Stimulated activated memory B cell treated with anti-CD40 and anti-IgM and Interleukin-4, amounts not matched to agents 10 μg/mL and 1 μg/mL and 100 μg/mL, for 72 hours (primary cell): ENCODE results near the gene PHF10.

Source experiments
- ATAC-seq: fragments of 150-1000 bp; cut with Tn5 transposase; 2 replicates; pipeline ENCODE4 v1.10.0; 2021
- H3K27ac Mint-ChIP-seq: one replicate; pipeline ENCODE4 v1.8.0; 2022; ENCODE audit warnings: mild to moderate bottlenecking, mixed read lengths
- H3K27me3 Mint-ChIP-seq: one replicate; pipeline ENCODE4 v1.8.0; 2022; ENCODE audit warnings: mixed read lengths
- H3K36me3 Mint-ChIP-seq: one replicate; pipeline ENCODE4 v1.8.0; 2022; ENCODE audit warnings: mixed read lengths
- H3K4me1 Mint-ChIP-seq: one replicate; pipeline ENCODE4 v1.8.0; 2022; ENCODE audit warnings: mixed read lengths
- H3K4me3 Mint-ChIP-seq: one replicate; pipeline ENCODE4 v1.8.0; 2022; ENCODE audit warnings: mild to moderate bottlenecking, moderate library complexity, mixed read lengths
- H3K9me3 Mint-ChIP-seq: one replicate; pipeline ENCODE4 v1.8.0; 2022; ENCODE audit warnings: mixed read lengths

PHF10 gene

GRCh38 chr6:169669147-169669546, 55.2 kb downstream of the PHF10 start:
- Mint-ChIP-seq H3K27me3 (no peaks in the 10 kb centered on the region), H3K27ac (no peak overlapping the region), H3K4me1 (no peaks in the 10 kb centered on the region), H3K36me3 (peaks cover 58% of the 10 kb centered on the region), H3K9me3 (no peaks in the 10 kb centered on the region), H3K4me3 (no peak overlapping the region)
- no peak for ATAC-seq

- Mint-ChIP-seq H3K27ac (no peak overlapping the region), H3K9me3 (no peaks in the 10 kb centered on the region), H3K36me3 (peaks cover 58% of the 10 kb centered on the region), H3K4me1 (no peaks in the 10 kb centered on the region), H3K4me3 (no peak overlapping the region), H3K27me3 (no peaks in the 10 kb centered on the region)
- no peak for ATAC-seq
Measured at GRCh38 chr6:169668203-169668847, 56.0 kb downstream of the PHF10 start.

- Mint-ChIP-seq H3K9me3 (no peaks in the 10 kb centered on the region), H3K36me3 (peaks cover 58% of the 10 kb centered on the region), H3K4me1 (no peaks in the 10 kb centered on the region), H3K27ac (no peak overlapping the region), H3K4me3 (no peak overlapping the region), H3K27me3 (no peaks in the 10 kb centered on the region)
- ATAC-seq: no peak
Measured at GRCh38 chr6:169667716-169668115, 56.6 kb downstream of the PHF10 start.

GRCh38 chr6:169666441-169666840, 57.9 kb downstream of the PHF10 start:
- ATAC-seq: no peak
- H3K36me3 Mint-ChIP-seq: peaks cover 51% of the 10 kb centered on the region
- no peaks in the 10 kb centered on the region for H3K27me3 Mint-ChIP-seq
- H3K4me3 Mint-ChIP-seq: no peak overlapping the region
- H3K9me3 Mint-ChIP-seq: no peaks in the 10 kb centered on the region
- no peaks in the 10 kb centered on the region for H3K4me1 Mint-ChIP-seq
- H3K27ac Mint-ChIP-seq: no peak overlapping the region

- no peak for ATAC-seq
- Mint-ChIP-seq H3K36me3 (peaks cover 47% of the 10 kb centered on the region), H3K4me3 (no peak overlapping the region), H3K9me3 (no peaks in the 10 kb centered on the region), H3K27me3 (no peaks in the 10 kb centered on the region), H3K4me1 (no peaks in the 10 kb centered on the region), H3K27ac (no peak overlapping the region)
Measured at GRCh38 chr6:169665289-169665688, 59.0 kb downstream of the PHF10 start.

GRCh38 chr6:169664227-169664626, 60.1 kb downstream of the PHF10 start:
- no peak overlapping the region for H3K27ac Mint-ChIP-seq
- H3K4me3 Mint-ChIP-seq: no peak overlapping the region
- no peaks in the 10 kb centered on the region for H3K9me3 Mint-ChIP-seq
- ATAC-seq: no peak
- H3K27me3 Mint-ChIP-seq: no peaks in the 10 kb centered on the region
- H3K36me3 Mint-ChIP-seq: peaks cover 50% of the 10 kb centered on the region
- H3K4me1 Mint-ChIP-seq: no peaks in the 10 kb centered on the region

GRCh38 chr6:169663468-169663867, 60.8 kb downstream of the PHF10 start:
- Mint-ChIP-seq H3K4me1 (no peaks in the 10 kb centered on the region), H3K9me3 (no peaks in the 10 kb centered on the region), H3K4me3 (no peak overlapping the region), H3K27ac (no peak overlapping the region), H3K36me3 (peaks cover 51% of the 10 kb centered on the region), H3K27me3 (no peaks in the 10 kb centered on the region)
- ATAC-seq: no peak

- H3K27me3 Mint-ChIP-seq: no peaks in the 10 kb centered on the region
- no peak overlapping the region for H3K4me3 Mint-ChIP-seq
- H3K4me1 Mint-ChIP-seq: no peaks in the 10 kb centered on the region
- ATAC-seq: no peak
- no peaks in the 10 kb centered on the region for H3K9me3 Mint-ChIP-seq
- no peak overlapping the region for H3K27ac Mint-ChIP-seq
- peaks cover 53% of the 10 kb centered on the region for H3K36me3 Mint-ChIP-seq
Measured at GRCh38 chr6:169661391-169661756, 62.9 kb downstream of the PHF10 start.

- peaks cover 55% of the 10 kb centered on the region for H3K36me3 Mint-ChIP-seq
- H3K4me3 Mint-ChIP-seq: no peak overlapping the region
- H3K9me3 Mint-ChIP-seq: no peaks in the 10 kb centered on the region
- ATAC-seq: no peak
- H3K27ac Mint-ChIP-seq: no peak overlapping the region
- H3K4me1 Mint-ChIP-seq: peaks cover 4% of the 10 kb centered on the region
- no peaks in the 10 kb centered on the region for H3K27me3 Mint-ChIP-seq
Measured at GRCh38 chr6:169660751-169661390, 63.4 kb downstream of the PHF10 start.

GRCh38 chr6:169659820-169660610, 64.3 kb downstream of the PHF10 start:
- Mint-ChIP-seq H3K4me3 (no peak overlapping the region), H3K27me3 (no peaks in the 10 kb centered on the region), H3K36me3 (peaks cover 57% of the 10 kb centered on the region), H3K9me3 (no peaks in the 10 kb centered on the region), H3K27ac (no peak overlapping the region), H3K4me1 (peaks cover 12% of the 10 kb centered on the region)
- no peak for ATAC-seq

GRCh38 chr6:169657284-169657610, 67.1 kb downstream of the PHF10 start:
- H3K4me3 Mint-ChIP-seq: no peak overlapping the region
- no peaks in the 10 kb centered on the region for H3K9me3 Mint-ChIP-seq
- H3K27ac Mint-ChIP-seq: no peak overlapping the region
- H3K36me3 Mint-ChIP-seq: peaks cover 41% of the 10 kb centered on the region
- H3K4me1 Mint-ChIP-seq: peaks cover 13% of the 10 kb centered on the region
- H3K27me3 Mint-ChIP-seq: no peaks in the 10 kb centered on the region
- ATAC-seq: no peak

- no peaks in the 10 kb centered on the region for H3K27me3 Mint-ChIP-seq
- no peaks in the 10 kb centered on the region for H3K9me3 Mint-ChIP-seq
- H3K36me3 Mint-ChIP-seq: peaks cover 44% of the 10 kb centered on the region
- ATAC-seq: no peak
- peaks cover 13% of the 10 kb centered on the region for H3K4me1 Mint-ChIP-seq
- peak overlapping the region; percentile 28 for H3K27ac Mint-ChIP-seq
- H3K4me3 Mint-ChIP-seq: no peak overlapping the region
Measured at GRCh38 chr6:169656546-169657283, 67.6 kb downstream of the PHF10 start.

- Mint-ChIP-seq H3K4me3 (peak overlapping the region; percentile 72), H3K27ac (peak overlapping the region; percentile 55), H3K27me3 (no peaks in the 10 kb centered on the region), H3K36me3 (peaks cover 57% of the 10 kb centered on the region), H3K4me1 (peaks cover 13% of the 10 kb centered on the region), H3K9me3 (peaks cover 5% of the 10 kb centered on the region)
- ATAC-seq: peak; percentile 89
Measured at GRCh38 chr6:169654598-169655391, 69.5 kb downstream of the PHF10 start.
